NCI-H2227 (cell line): ENCODE measurements around the gene TEDDM1.

ENCODE experiments used
- DNase-seq: peaks from one replicate; lab custom pipeline; 2025; ENCODE audit not compliant: unreplicated experiment; lab: John Stamatoyannopoulos, UW

Gene TEDDM1

GRCh38 chr1:182407724-182408123 is 7.3 kb upstream of the TEDDM1 start:
- no peak for DNase-seq

- no peak for DNase-seq
Observed at GRCh38 chr1:182406012-182406411, 5.5 kb upstream of the TEDDM1 start.

- no peak for DNase-seq
Observed at GRCh38 chr1:182405578-182405977, 5.1 kb upstream of the TEDDM1 start.

- DNase-seq, result no peak
Observed at GRCh38 chr1:182404781-182405180, 4.3 kb upstream of the TEDDM1 start.

GRCh38 chr1:182397653-182398393 is 2.6 kb downstream of the TEDDM1 start:
- DNase-seq, result no peak

GRCh38 chr1:182395906-182396305 is 4.6 kb downstream of the TEDDM1 start:
- DNase-seq, result no peak

- no peak for DNase-seq
Observed at GRCh38 chr1:182394055-182394775, 6.3 kb downstream of the TEDDM1 start.

- DNase-seq, result peak; percentile 73
Observed at GRCh38 chr1:182392050-182393028, 8.1 kb downstream of the TEDDM1 start.

- DNase-seq, result peak; percentile 98
Observed at GRCh38 chr1:182391362-182392049, 9.0 kb downstream of the TEDDM1 start, which contains the start of gene GLUL. GLUL (minus strand) TSS chr1:182391790; CDS start chr1:182388737, 3,053 bp downstream.

- no peak for DNase-seq
Observed at GRCh38 chr1:182391028-182391361, 9.5 kb downstream of the TEDDM1 start.

GRCh38 chr1:182389619-182390047 is 10.8 kb downstream of the TEDDM1 start:
- no peak for DNase-seq

GRCh38 chr1:182388392-182389134 is 11.9 kb downstream of the TEDDM1 start:
- no peak for DNase-seq

- DNase-seq, result no peak
Observed at GRCh38 chr1:182387566-182387965, 12.9 kb downstream of the TEDDM1 start.

- no peak for DNase-seq
Observed at GRCh38 chr1:182386980-182387379, 13.5 kb downstream of the TEDDM1 start.

- DNase-seq, result no peak
Observed at GRCh38 chr1:182385885-182386853, 14.3 kb downstream of the TEDDM1 start.

- DNase-seq, result no peak
Observed at GRCh38 chr1:182384387-182384960, 16.0 kb downstream of the TEDDM1 start.

- DNase-seq, result no peak
Observed at GRCh38 chr1:182383934-182384333, 16.5 kb downstream of the TEDDM1 start.

- DNase-seq, result no peak
Observed at GRCh38 chr1:182383037-182383661, 17.3 kb downstream of the TEDDM1 start.
